Esophagus muscularis mucosa (tissue), 3 donors: ENCODE measurements around the gene LDAF1.
"Not testable (repeated sequence)": the region's sequence is repeated elsewhere in the genome, so short reads cannot be mapped to it uniquely, and the experiment has no call there.

Experiments
- POLR2A ChIP-seq: fragments of 450-650 bp; IDR thresholded peaks from one replicate; pipeline ENCODE4 v1.6.1; 2017; ENCODE audit warnings: antibody characterized with exemption, moderate library complexity, mild to moderate bottlenecking, low read depth
- POLR2AphosphoS5 ChIP-seq, 2 donors: sonication (generic); formaldehyde crosslinking; IDR thresholded peaks; one replicate each; pipeline ENCODE4 v1.6.1; 2017; ENCODE audit warnings: antibody characterized with exemption in 2 of 2
- TF ChIP-seq, protein P1 (sequence below), 3 experiments: fragments of 200-600 bp in 2 of 3; fragments of 450-650 bp in 1 of 3; sonication (generic) in 2 of 3; IDR thresholded peaks; one replicate each; pipeline ENCODE4 v1.5.1; 2017 to 2019; ENCODE audit warnings: antibody characterized with exemption in 3 of 3, mild to moderate bottlenecking in 2 of 3, moderate library complexity in 1 of 3

DNA sequence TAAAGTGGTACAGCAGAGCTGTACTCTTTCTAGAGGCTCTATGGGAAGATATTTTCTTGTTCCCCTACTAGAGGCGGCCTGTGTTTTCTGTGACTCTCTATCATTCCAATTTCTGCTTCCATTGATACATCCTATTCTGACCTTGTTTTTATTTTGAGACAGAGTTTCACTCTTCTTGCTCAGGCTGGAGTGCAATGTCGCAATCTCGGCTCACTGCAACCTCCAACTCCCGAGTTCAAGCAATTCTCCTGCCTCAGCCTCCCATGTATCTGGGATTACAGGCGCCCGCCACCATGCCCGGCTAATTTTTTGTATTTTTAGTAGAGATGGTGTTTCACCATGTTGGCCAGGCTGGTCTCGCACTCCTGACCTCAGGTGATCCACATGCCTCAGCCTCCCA is 36.9 kb downstream of the LDAF1 start:
- TF ChIP-seq POLR2AphosphoS5 (IDR thresholded peaks at IDR 0.05); POLR2A: not testable (repeated sequence)
- TF ChIP-seq, protein P1, sequence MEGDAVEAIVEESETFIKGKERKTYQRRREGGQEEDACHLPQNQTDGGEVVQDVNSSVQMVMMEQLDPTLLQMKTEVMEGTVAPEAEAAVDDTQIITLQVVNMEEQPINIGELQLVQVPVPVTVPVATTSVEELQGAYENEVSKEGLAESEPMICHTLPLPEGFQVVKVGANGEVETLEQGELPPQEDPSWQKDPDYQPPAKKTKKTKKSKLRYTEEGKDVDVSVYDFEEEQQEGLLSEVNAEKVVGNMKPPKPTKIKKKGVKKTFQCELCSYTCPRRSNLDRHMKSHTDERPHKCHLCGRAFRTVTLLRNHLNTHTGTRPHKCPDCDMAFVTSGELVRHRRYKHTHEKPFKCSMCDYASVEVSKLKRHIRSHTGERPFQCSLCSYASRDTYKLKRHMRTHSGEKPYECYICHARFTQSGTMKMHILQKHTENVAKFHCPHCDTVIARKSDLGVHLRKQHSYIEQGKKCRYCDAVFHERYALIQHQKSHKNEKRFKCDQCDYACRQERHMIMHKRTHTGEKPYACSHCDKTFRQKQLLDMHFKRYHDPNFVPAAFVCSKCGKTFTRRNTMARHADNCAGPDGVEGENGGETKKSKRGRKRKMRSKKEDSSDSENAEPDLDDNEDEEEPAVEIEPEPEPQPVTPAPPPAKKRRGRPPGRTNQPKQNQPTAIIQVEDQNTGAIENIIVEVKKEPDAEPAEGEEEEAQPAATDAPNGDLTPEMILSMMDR (IDR thresholded peaks at IDR 0.05): not testable (repeated sequence)
